ENCODE data around the gene SLC13A2.
"Not testable (repeated sequence)": the region's sequence is repeated elsewhere in the genome, so short reads cannot be mapped to it uniquely, and the experiment has no call there.

The SLC13A2 gene

DNA sequence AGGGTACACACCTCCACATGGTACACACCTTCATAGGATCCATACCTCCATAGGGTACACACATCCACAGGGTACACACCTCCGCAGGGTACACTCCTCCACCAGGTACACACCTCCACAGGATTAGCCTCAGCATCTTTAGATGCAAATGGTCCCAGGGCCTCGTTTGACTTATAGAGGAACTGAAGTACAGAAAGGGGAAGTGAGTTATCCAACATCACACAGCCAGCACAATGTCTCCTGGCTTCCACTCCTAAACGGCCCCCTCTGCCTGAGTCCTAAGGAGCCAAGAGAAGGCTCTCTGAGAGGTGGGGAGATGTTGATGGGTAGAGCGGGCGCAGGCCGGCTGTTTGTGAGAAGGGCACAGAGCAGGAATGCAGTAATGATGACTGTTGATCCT lies 44.7 kb downstream of the SLC13A2 start:
- no peak for DNase-seq (ENCODE audit: low read depth)

DNA sequence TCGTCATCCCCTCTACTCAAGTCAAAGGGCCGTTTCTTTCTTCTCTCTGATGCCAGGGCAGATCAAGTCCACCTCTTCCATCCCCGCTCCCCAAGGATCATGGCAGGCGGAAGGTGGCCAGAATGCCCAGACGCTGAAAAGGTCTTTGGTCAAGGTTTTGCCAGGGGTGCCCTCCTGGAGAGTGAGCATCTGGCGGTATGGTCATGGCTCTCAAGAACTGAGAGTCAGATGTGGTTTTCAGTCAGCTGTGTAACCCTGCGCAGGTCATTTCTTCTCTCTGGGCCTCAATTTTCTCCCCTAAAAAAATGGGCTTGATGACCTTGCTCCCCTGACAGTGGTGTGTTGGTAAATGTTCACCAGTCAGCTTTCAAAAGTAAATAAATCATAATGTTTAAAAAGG lies 45.1 kb downstream of the SLC13A2 start:
- DNase-seq (ENCODE audit: low read depth), result no peak

DNA sequence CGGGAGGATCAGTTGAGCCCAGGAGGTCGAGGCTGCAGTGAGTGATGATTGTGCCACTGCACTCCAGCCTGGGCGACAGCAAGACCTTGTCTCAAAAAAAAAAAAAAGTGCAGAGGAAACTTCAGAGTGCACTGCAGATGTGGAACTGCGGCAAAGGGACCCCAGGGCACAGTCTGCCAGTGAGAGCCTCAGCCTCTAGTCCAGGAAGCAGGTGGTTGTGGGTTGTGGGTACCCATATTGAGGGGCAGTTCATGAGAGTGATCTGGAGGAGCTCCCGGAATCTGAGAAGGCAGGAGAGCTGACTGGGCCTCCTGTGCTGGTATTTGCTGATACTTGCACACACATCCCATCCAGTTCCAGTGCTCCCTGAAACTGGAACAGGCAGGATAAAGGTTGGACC lies 45.8 kb downstream of the SLC13A2 start:
- DNase-seq (ENCODE audit: low read depth), result no peak

DNA sequence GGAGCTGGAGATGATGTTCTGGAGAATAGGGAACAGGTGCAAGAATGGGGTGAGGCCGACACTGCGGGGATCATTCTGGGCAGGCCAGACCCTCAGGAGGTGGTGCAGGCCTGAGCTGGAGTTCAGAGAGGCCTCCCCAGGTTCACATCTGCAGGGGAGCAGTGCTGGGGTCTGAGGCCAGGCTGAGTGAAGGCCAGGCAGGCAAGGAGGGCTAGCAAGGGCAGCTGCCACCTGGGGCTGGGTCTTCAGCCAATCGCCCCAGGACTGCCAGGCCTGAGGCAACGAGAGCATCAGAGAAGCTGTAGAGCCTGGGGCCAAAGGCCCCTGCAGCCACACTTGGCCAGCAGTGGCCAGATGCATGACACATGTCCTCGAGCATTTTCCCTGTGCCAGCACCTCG lies 47.2 kb downstream of the SLC13A2 start:
- no peak for DNase-seq (ENCODE audit: low read depth)

- DNase-seq (ENCODE audit: low read depth), result no peak
These were observed 48.1 kb downstream of the SLC13A2 start for GRCh38 chr17:28521311-28522085.

GRCh38 chr17:28522281-28522680 lies 48.8 kb downstream of the SLC13A2 start:
- DNase-seq (ENCODE audit: low read depth), result not testable (repeated sequence)

DNA sequence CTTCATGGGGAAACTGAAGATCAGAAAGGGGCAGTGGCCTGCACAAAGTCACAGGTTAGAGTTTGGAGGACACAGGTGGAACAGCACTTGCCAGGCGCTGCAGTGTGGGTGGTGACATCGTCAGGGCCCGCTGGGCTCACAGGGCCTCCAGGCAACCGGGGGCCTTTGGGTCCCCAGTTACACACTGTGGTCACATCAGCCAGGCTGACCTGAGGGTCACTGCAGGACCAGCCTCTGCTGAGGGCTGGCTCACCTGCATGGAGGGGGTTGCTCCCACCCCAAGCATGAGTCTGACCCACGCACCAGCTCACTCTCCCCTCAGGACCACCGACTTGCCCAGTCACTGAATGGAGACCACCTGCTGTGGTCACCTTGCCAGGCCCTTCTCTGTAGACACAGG lies 49.7 kb downstream of the SLC13A2 start:
- no peak for DNase-seq (ENCODE audit: low read depth)

GRCh38 chr17:28523876-28524275 lies 50.4 kb downstream of the SLC13A2 start:
- no peak for DNase-seq (ENCODE audit: low read depth)

- DNase-seq (ENCODE audit: low read depth), result peak; percentile 39
These were observed 51.3 kb downstream of the SLC13A2 start for GRCh38 chr17:28524476-28525424.

- no peak for DNase-seq (ENCODE audit: low read depth)
These were observed 52.9 kb downstream of the SLC13A2 start for GRCh38 chr17:28526381-28526780.

DNA sequence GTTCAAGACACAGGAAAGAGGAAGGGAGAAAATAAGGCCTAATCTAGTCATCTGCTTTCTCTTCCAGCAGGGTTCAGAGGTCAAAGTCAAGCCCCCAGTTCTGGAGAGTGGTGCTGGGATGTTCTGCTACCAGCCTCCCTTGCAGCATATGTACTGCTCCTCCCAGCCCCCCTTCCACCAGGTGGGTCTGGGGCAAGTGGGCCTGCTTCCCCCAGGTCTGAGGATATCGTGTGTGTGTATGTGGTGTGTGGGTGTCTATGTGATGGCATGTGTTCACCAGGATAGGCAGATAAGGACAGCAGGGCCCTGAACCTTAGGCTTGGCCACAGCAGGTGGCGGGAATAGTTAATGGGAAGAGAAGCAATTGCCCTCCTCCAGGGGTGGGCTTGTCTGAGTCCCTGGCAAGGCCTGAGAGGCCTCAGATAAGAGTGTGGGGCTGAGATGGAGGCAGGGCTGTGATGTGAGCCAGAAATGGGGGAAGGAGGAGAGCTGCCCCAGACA lies 53.8 kb downstream of the SLC13A2 start:
- DNase-seq (ENCODE audit: low read depth), result no peak

- DNase-seq (ENCODE audit: low read depth), result no peak
These were observed 54.4 kb downstream of the SLC13A2 start for GRCh38 chr17:28527859-28528258.

GRCh38 chr17:28528327-28529012 lies 55.0 kb downstream of the SLC13A2 start:
- no peak for DNase-seq (ENCODE audit: low read depth)

- DNase-seq (ENCODE audit: low read depth), result no peak
These were observed 55.6 kb downstream of the SLC13A2 start for GRCh38 chr17:28529013-28529400.

GRCh38 chr17:28530250-28530649 lies 56.8 kb downstream of the SLC13A2 start:
- no peak for DNase-seq (ENCODE audit: low read depth)

GRCh38 chr17:28530926-28531325 lies 57.5 kb downstream of the SLC13A2 start:
- no peak for DNase-seq (ENCODE audit: low read depth)

DNA sequence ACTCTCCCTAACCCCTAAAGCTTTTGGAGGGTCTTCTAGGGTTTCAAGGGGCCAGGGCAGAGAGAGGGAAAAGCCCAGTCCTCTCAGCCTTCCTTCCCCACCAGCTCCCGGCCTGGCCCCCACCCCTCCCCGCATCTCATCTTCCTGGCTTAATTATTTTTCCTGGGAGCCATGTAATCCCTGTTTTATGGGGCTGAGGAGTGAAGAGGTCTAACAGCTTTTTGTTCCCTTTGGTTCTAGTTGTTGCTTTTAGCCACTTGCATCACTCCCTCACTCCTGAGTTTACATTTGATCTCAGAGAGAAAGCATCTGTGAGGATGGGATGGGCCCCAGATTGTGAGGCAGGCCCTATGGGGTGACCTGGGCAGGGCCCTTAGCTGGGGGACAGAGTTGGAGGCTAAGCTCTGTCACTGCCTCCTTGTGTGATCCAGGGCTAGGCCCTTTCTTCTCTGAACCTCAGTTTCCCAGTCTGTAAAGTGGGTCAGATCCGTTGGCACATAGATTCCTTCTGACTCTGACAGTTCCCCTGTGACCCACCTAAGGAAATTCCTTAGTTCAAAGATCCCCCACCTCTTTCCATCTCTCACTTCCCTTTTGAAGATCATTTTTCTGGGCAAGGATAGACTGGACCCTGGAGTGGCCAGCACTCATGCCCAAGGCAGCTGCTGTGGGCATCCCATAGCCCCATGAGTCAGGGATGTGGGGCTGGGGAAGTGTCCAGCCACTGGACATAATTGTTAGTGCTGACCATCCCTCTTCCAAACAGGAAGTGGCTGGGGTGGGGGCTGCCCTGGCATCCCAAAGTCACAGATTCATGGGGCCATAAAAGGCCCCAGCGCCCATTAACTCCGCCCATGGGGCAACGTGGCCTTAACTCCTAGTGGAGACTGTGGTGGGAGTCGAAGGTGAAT lies 58.9 kb downstream of the SLC13A2 start:
- no peak for DNase-seq (ENCODE audit: low read depth)

DNA sequence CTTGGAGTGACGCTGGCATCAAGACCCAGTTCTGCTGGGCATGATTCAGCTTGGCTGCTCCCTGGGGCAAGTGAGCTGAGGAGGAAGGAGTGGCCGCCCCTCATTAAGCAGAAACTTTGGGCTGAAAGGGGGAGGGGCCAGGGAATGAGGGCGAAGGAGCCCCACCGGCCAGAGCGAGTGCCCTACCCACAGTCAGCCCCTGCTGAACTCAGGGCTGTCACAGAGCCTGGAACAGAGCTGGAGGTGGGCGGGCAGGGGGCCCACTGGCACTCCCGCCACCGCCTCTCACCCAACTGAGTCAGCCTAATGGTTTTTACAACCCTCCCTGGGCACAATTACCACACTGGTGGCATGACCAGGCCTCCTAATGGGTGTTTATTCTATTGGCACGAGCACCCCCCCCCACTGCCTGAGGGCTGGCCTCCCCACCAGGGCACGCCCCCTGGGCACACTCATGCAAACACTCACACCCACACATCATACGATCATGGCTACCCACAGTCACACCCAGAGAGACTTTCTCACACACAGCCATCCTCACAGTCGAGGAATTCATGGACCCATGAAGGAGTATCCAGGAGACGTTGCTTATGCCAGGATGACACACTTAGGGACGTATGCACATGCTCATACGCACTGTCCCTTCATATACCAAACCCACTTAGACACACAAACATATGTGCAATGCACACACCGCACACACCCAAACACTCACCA lies 59.8 kb downstream of the SLC13A2 start:
- DNase-seq (ENCODE audit: low read depth), result no peak

GRCh38 chr17:28534740-28535375 lies 61.4 kb downstream of the SLC13A2 start:
- DNase-seq (ENCODE audit: low read depth), result no peak
